H1 (cell line): ENCODE measurements around the gene RGS16. TPM values are rescaled to one million over a fixed set of nuclear protein-coding genes. Genes with fewer than 3 reads are reported as not detected.

ENCODE experiments used
- CTCF ChIA-PET: fragments of 300-600 bp; sonication (Branson Sonifier 250); formaldehyde crosslinking; loops from one replicate; lab custom pipeline; 2021; ENCODE audit not compliant: partially characterized antibody; lab: Charles Lee
- POLR2A ChIA-PET: fragments of 300-600 bp; sonication (Branson Sonifier 250); formaldehyde crosslinking; loops from one replicate; lab custom pipeline; 2021; ENCODE audit warnings: inconsistent platforms; ENCODE audit not compliant: partially characterized antibody; lab: Charles Lee
- DNase-seq, 2 experiments: peaks; one replicate each; pipeline versions ENCODE4 v3.0.0 to v3.0.0-alpha.2; 2010 to 2022; ENCODE audit warnings: low spot score in 2 of 2, low read depth in 1 of 2, mixed read lengths in 1 of 2
- FAIRE-seq: peaks from 2 replicates; lab custom pipeline; 2011; peaks lifted over from hg19 to GRCh38; lab: Jason Lieb, UNC
- H2AFZ ChIP-seq: 2 replicates; pipeline ENCODE4 v1.8.1; 2012; ENCODE audit warnings: low read length, inconsistent platforms
- H2AK5ac ChIP-seq: 2 replicates; pipeline ENCODE4 v1.6.1; 2013; ENCODE audit warnings: low read depth, low read length
- H2BK120ac ChIP-seq: replicated peaks from 2 replicates; pipeline ENCODE3; 2013; ENCODE audit warnings: low read depth, low read length, inconsistent platforms
- H2BK12ac ChIP-seq: 2 replicates; pipeline ENCODE4 v1.6.1; 2013; ENCODE audit warnings: low read depth, low read length
- H2BK15ac ChIP-seq: 2 replicates; pipeline ENCODE4 v1.6.1; 2013; ENCODE audit warnings: low read length
- H2BK20ac ChIP-seq: 2 replicates; pipeline ENCODE4 v1.6.1; 2013; ENCODE audit warnings: low read length
- H2BK5ac ChIP-seq: 2 replicates; pipeline ENCODE4 v1.6.1; 2013; ENCODE audit warnings: low read depth, low read length
- H3K14ac ChIP-seq: 2 replicates; pipeline ENCODE4 v1.6.1; 2013; ENCODE audit warnings: inconsistent platforms; ENCODE audit not compliant: insufficient read length
- H3K18ac ChIP-seq: 2 replicates; pipeline ENCODE4 v1.6.1; 2013; ENCODE audit warnings: low read length; ENCODE audit errors: extremely low read depth
- H3K23ac ChIP-seq: 2 replicates; pipeline ENCODE4 v1.6.1; 2013; ENCODE audit warnings: inconsistent platforms; ENCODE audit not compliant: insufficient read length
- H3K23me2 ChIP-seq: 2 replicates; pipeline ENCODE4 v1.6.1; 2013; ENCODE audit warnings: low read depth, low read length
- H3K27ac ChIP-seq: 2 replicates; pipeline ENCODE4 v1.6.1; 2011; ENCODE audit warnings: low read depth, low read length, inconsistent platforms
- H3K27me3 ChIP-seq, 4 experiments: replicated peaks in 1 of 4; 1 replicate in 1 of 4; 2 replicates in 3 of 4; pipeline versions ENCODE4 v1.6.1 to v1.8.1; 2011 to 2013; ENCODE audit warnings: low read length in 3 of 4, mild to moderate bottlenecking in 3 of 4, inconsistent platforms in 2 of 4, mixed read lengths in 2 of 4, moderate library complexity in 1 of 4; ENCODE audit not compliant: control insufficient read depth in 3 of 4, insufficient read depth in 3 of 4; ENCODE audit errors: extremely low read depth in 1 of 4
- H3K36me3 ChIP-seq, 4 experiments: 2 replicates each; pipeline versions ENCODE4 v1.6.1 to v1.8.1; 2011 to 2013; ENCODE audit warnings: mild to moderate bottlenecking in 4 of 4, low read length in 3 of 4, moderate library complexity in 2 of 4, control low read depth in 1 of 4, inconsistent platforms in 1 of 4; ENCODE audit not compliant: insufficient read depth in 4 of 4, control insufficient read depth in 2 of 4
- H3K4ac ChIP-seq: replicated peaks from 2 replicates; pipeline ENCODE3; 2013; ENCODE audit warnings: low read length, low read depth, mixed read lengths, inconsistent platforms; ENCODE audit not compliant: insufficient read length
- H3K4me1 ChIP-seq, 4 experiments: replicated peaks in 1 of 4; 1 replicate in 1 of 4; 2 replicates in 3 of 4; pipeline versions ENCODE4 v1.6.1 to v1.8.1; 2011 to 2013; ENCODE audit warnings: low read length in 3 of 4, inconsistent platforms in 2 of 4, mixed read lengths in 1 of 4; ENCODE audit not compliant: insufficient read depth in 4 of 4, control insufficient read depth in 3 of 4
- H3K4me2 ChIP-seq, 2 experiments: 2 replicates each; pipeline versions ENCODE4 v1.6.1 to v1.8.1; 2011 to 2013; ENCODE audit warnings: low read depth in 2 of 2, low read length in 2 of 2, control low read depth in 1 of 2, inconsistent platforms in 1 of 2, mild to moderate bottlenecking in 1 of 2; ENCODE audit not compliant: insufficient read depth in 1 of 2
- H3K4me3 ChIP-seq, 4 experiments: fragments of 200-600, 300-600 bp in 1 of 4; sonication (generic), shearing (Covaris generic), sonication (Bioruptor Twin) in 1 of 4; 2 replicates each; pipeline versions ENCODE4 v1.5.1 to v1.8.1; 2011 to 2016; ENCODE audit warnings: low read length in 4 of 4, low read depth in 3 of 4, control low read depth in 2 of 4, inconsistent platforms in 2 of 4, mild to moderate bottlenecking in 2 of 4, mixed read lengths in 1 of 4, moderate library complexity in 1 of 4; ENCODE audit not compliant: insufficient read depth in 2 of 4; ENCODE audit errors: extremely low read depth in 1 of 4
- H3K56ac ChIP-seq: replicated peaks from 2 replicates; pipeline ENCODE3; 2013; ENCODE audit warnings: low read depth, mild to moderate bottlenecking, mixed read lengths, low read length, inconsistent platforms; ENCODE audit not compliant: insufficient read length
- H3K79me1 ChIP-seq: 2 replicates; pipeline ENCODE4 v1.6.1; 2013; ENCODE audit warnings: low read depth, low read length, control low read depth
- H3K79me2 ChIP-seq, 2 experiments: 2 replicates each; pipeline versions ENCODE4 v1.6.1 to v1.8.1; 2012 to 2013; ENCODE audit warnings: low read length in 2 of 2, mild to moderate bottlenecking in 2 of 2, inconsistent platforms in 1 of 2; ENCODE audit not compliant: insufficient read depth in 2 of 2, control insufficient read depth in 1 of 2
- H3K9ac ChIP-seq, 4 experiments: replicated peaks in 1 of 4; 1 replicate in 1 of 4; 2 replicates in 3 of 4; pipeline versions ENCODE4 v1.6.1 to v1.8.1; 2011 to 2013; ENCODE audit warnings: low read depth in 3 of 4, low read length in 3 of 4, control low read depth in 2 of 4, mild to moderate bottlenecking in 2 of 4, moderate library complexity in 2 of 4, inconsistent platforms in 1 of 4; ENCODE audit errors: extremely low read depth in 1 of 4
- H3K9me3 ChIP-seq, 2 experiments: 2 replicates each; pipeline versions ENCODE4 v1.6.1 to v1.8.1; 2012 to 2013; ENCODE audit warnings: mild to moderate bottlenecking in 2 of 2, moderate library complexity in 2 of 2, control low read depth in 1 of 2, inconsistent platforms in 1 of 2, low read depth in 1 of 2, low read length in 1 of 2, mixed read lengths in 1 of 2; ENCODE audit not compliant: insufficient read depth in 2 of 2
- H4K20me1 ChIP-seq, 2 experiments: replicated peaks in 1 of 2; 2 replicates each; pipeline versions ENCODE3 to v1.8.1; 2011 to 2013; ENCODE audit warnings: inconsistent platforms in 2 of 2, low read length in 2 of 2, mild to moderate bottlenecking in 1 of 2; ENCODE audit not compliant: insufficient read depth in 2 of 2, control insufficient read depth in 1 of 2
- H4K5ac ChIP-seq: 2 replicates; pipeline ENCODE4 v1.6.1; 2013; ENCODE audit warnings: low read length, low read depth, mixed read lengths, inconsistent platforms; ENCODE audit not compliant: insufficient read length
- H4K8ac ChIP-seq: 2 replicates; pipeline ENCODE4 v1.8.0; 2013; ENCODE audit warnings: mild to moderate bottlenecking, moderate library complexity, low read length, inconsistent platforms; ENCODE audit not compliant: insufficient read depth; ENCODE audit errors: extremely low read depth
- H4K91ac ChIP-seq: replicated peaks from 2 replicates; pipeline ENCODE3; 2013; ENCODE audit warnings: low read length, mixed read lengths, inconsistent platforms; ENCODE audit not compliant: insufficient read length
- ASH2L ChIP-seq: fragments of 200-600, 300-600 bp; sonication (generic); IDR thresholded peaks from one replicate; pipeline ENCODE4 v1.7.1; 2017; ENCODE audit warnings: low read length
- BRCA1 ChIP-seq: IDR thresholded peaks from 2 replicates; pipeline ENCODE4 v1.6.1; 2012; ENCODE audit warnings: low read depth, low read length, improper control_type of control experiment
- PHF8 ChIP-seq: fragments of 200-600 bp; sonication (generic); conservative IDR thresholded peaks from 2 replicates; pipeline ENCODE4 v1.7.1; 2012; ENCODE audit warnings: low read depth, mild to moderate bottlenecking, inconsistent platforms, low read length, moderate library complexity
- RBBP5 ChIP-seq: IDR thresholded peaks from 2 replicates; pipeline ENCODE4 v1.7.1; 2012; ENCODE audit warnings: low read depth, mild to moderate bottlenecking, inconsistent platforms, low read length, moderate library complexity, borderline replicate concordance
- SIN3A ChIP-seq, 2 experiments: IDR thresholded peaks in 1 of 2; conservative IDR thresholded peaks in 1 of 2; 2 replicates each; pipeline ENCODE4 v1.6.1; 2011 to 2012; ENCODE audit warnings: low read length in 2 of 2, improper control_type of control experiment in 1 of 2, low read depth in 1 of 2, mild to moderate bottlenecking in 1 of 2
- SRF ChIP-seq: IDR thresholded peaks from 2 replicates; pipeline ENCODE4 v1.6.1; 2011; ENCODE audit warnings: mild to moderate bottlenecking, low read depth, low read length, moderate library complexity
- WGBS, 2 experiments: shearing (Covaris generic) in 1 of 2; methylation state at CpG; one replicate each; pipeline versions ENCODE4 v1.1.6 to v1.1.7; 2013 to 2015; ENCODE audit warnings: low lambda C conversion rate in 2 of 2, mixed read lengths in 2 of 2, inconsistent platforms in 1 of 2, low coverage in 1 of 2, missing lambda C conversion rate in 1 of 2; ENCODE audit not compliant: insufficient replicate concordance in 2 of 2, insufficient coverage in 1 of 2, insufficient read length in 1 of 2; ENCODE audit errors: extremely low coverage in 1 of 2, missing lambda C conversion rate in 1 of 2; 5-methylcytosine and 5-hydroxymethylcytosine counted together
- polyA plus RNA-seq, 7 experiments: library from polyadenylated mRNA; depleted of rRNA in 3 of 7; stranded (reverse) in 5 of 7; unstranded in 2 of 7; fragments of >200 nt in 5 of 7; fragments of 200-250 nt in 2 of 7; gene quantifications; 1 replicate in 5 of 7; 2 replicates in 1 of 7; 4 replicates in 1 of 7; pipeline versions ENCODE4 v1.2.1 to v1.2.3, GENCODE V29; 2011 to 2013; ENCODE audit warnings: missing spikeins in 2 of 7, mixed read lengths in 2 of 7
- total RNA-seq: library from RNA; stranded (reverse); fragmentation: NEBNext Ultra II Directional; extraction: Animal tissue kit (Norgen Biotek cat#: 25700); gene quantifications from 2 replicates; pipeline ENCODE4 v1.2.1, GENCODE V29; 2021
- TF ChIP-seq, protein P1 (sequence below): IDR thresholded peaks from 2 replicates; pipeline ENCODE4 v1.6.1; 2011; ENCODE audit warnings: low read length, improper control_type of control experiment
- TF ChIP-seq, protein P2 (sequence below): IDR thresholded peaks from 2 replicates; pipeline ENCODE4 v1.6.1; 2012; ENCODE audit warnings: inconsistent platforms

Gene RGS16
- total and polyA plus RNA-seq, 2 of the 8 experiments (the other 6 are each of a cell fraction or from before 2014, with no cell fraction given), result 5.7 to 9.8 TPM

DNA sequence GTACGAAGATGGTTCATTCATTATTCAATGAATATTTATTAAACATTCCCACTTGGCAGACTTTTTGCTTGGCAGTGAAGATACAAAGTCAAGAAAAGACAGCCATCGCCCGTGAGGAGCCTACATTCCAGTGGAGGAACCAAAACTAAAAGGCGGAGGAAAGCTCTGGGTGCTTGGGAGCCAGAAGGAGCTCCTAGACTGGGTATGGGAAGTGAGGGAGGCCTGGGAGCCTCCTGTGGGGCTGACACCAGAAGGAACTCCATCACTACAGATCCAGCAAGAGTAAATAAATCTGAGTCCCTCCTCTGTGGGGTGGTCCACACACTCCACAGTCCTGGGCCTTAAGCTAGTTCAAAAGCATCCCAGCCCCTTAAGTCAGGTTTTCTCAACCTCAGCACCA, 30.0 kb downstream of the RGS16 start:
- Histone ChIP-seq H3K4ac (no peak overlapping the region), H2AFZ (no peak overlapping the region), H3K14ac (no peak overlapping the region), H3K79me2 (no peaks in the 10 kb centered on the region), H3K9me3 (no peaks in the 10 kb centered on the region; a peak in 1 of 4 replicates), H2BK20ac (no peak overlapping the region), H2BK5ac (no peak overlapping the region), H4K91ac (no peak overlapping the region), H3K4me3 (no peak overlapping the region), H4K20me1 (no peaks in the 10 kb centered on the region), H3K27ac (no peak overlapping the region), H3K23ac (no peak overlapping the region), H2BK120ac (no peak overlapping the region), H3K18ac (no peak overlapping the region), H4K8ac (no peak overlapping the region), H4K5ac (no peak overlapping the region), H3K4me1 (no peaks in the 10 kb centered on the region), H3K56ac (no peak overlapping the region), H3K27me3 (no peaks in the 10 kb centered on the region), H3K23me2 (no peaks in the 10 kb centered on the region), H3K9ac (no peak overlapping the region), H3K4me2 (no peak overlapping the region), H3K79me1 (no peaks in the 10 kb centered on the region), H3K36me3 (no peaks in the 10 kb centered on the region), H2BK15ac (no peak overlapping the region), H2AK5ac (no peak overlapping the region), H2BK12ac (no peak overlapping the region)
- 87% methylated on average over 4 of the region's 4 CpGs; no CpG with 5 or more reads in 1 of the 2 experiments for WGBS, 2 experiments
- ChIA-PET CTCF (interaction anchor here (0.6 to 1.3 kb wide), 6 partner anchors 11 to 489 kb away, joined by 3 to 5 read pairs (median 3); no protein-coding TSS in a partner anchor), POLR2A (no interaction called here)
- TF ChIP-seq, protein P1, sequence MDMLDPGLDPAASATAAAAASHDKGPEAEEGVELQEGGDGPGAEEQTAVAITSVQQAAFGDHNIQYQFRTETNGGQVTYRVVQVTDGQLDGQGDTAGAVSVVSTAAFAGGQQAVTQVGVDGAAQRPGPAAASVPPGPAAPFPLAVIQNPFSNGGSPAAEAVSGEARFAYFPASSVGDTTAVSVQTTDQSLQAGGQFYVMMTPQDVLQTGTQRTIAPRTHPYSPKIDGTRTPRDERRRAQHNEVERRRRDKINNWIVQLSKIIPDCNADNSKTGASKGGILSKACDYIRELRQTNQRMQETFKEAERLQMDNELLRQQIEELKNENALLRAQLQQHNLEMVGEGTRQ, result no peak
- TF ChIP-seq PHF8, result no peak
- TF ChIP-seq SIN3A (conservative IDR thresholded peaks at IDR 0.05 in 1 of 2, IDR thresholded peaks at IDR 0.05 in 1 of 2; ENCODE audit: low read depth in 1 of 2, low read length in 2 of 2), result no peak
- no peak for TF ChIP-seq ASH2L
- TF ChIP-seq BRCA1, result no peak
- TF ChIP-seq RBBP5, result no peak
- TF ChIP-seq SRF, result no peak
- TF ChIP-seq, protein P2, sequence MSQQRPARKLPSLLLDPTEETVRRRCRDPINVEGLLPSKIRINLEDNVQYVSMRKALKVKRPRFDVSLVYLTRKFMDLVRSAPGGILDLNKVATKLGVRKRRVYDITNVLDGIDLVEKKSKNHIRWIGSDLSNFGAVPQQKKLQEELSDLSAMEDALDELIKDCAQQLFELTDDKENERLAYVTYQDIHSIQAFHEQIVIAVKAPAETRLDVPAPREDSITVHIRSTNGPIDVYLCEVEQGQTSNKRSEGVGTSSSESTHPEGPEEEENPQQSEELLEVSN, result no peak
- no peak for DNase-seq
- FAIRE-seq, result no peak
